PC-3 (cell line): ENCODE data around the gene SLC35A2. TPM values are rescaled to one million over a fixed set of nuclear protein-coding genes. Genes with fewer than 3 reads are reported as not detected.

Source experiments
- ATAC-seq: fragments of 200-7000 bp; cut with Tn5 transposase; 2 replicates; pipeline ENCODE4 v1.9.1; 2020; ENCODE audit warnings: mild to moderate bottlenecking, moderate library complexity
- BruUV-seq: library from RNA; stranded (reverse); fragments of 400-500 nt; replicated peaks from 2 replicates; lab custom pipeline; 2021; lab: Mats Ljungman, UMichigan
- CTCF ChIA-PET: fragments of 300-600 bp; sonication (Branson Sonifier 250); formaldehyde crosslinking; loops from one replicate; lab custom pipeline; 2022; ENCODE audit warnings: antibody characterized with exemption; lab: Charles Lee
- POLR2A ChIA-PET: fragments of 300-600 bp; sonication (Branson Sonifier 250); formaldehyde crosslinking; loops from one replicate; lab custom pipeline; 2022; ENCODE audit warnings: antibody characterized with exemption; ENCODE audit not compliant: unreplicated experiment; lab: Charles Lee
- DNase-seq: peaks from one replicate; pipeline ENCODE4 v3.0.0-alpha.2; 2015
- H2AFZ ChIP-seq: fragments of 300-600 bp; sonication (generic); 2 replicates; pipeline ENCODE4 v1.6.0; 2016; ENCODE audit warnings: antibody characterized with exemption, low read length
- H3F3A ChIP-seq: fragments of 300-600 bp; sonication (generic); one replicate; pipeline ENCODE4 v1.6.0; 2017; ENCODE audit warnings: antibody characterized with exemption, low read length, control low read depth, mild to moderate bottlenecking; ENCODE audit not compliant: unreplicated experiment
- H3K27ac ChIP-seq: fragments of 300-600 bp; sonication (generic); 2 replicates; pipeline ENCODE4 v1.5.1; 2016; ENCODE audit warnings: mild to moderate bottlenecking, low read length
- H3K27me3 ChIP-seq: fragments of 300-600 bp; sonication (generic); 2 replicates; pipeline ENCODE4 v1.6.1; 2016; ENCODE audit warnings: low read length, mixed read lengths
- H3K36me3 ChIP-seq: fragments of 300-600 bp; sonication (generic); 2 replicates; pipeline ENCODE4 v1.6.1; 2016; ENCODE audit warnings: low read depth, mixed run types, low read length, mixed read lengths
- H3K4me1 ChIP-seq: fragments of 300-600 bp; sonication (generic); 2 replicates; pipeline ENCODE4 v1.5.1; 2016; ENCODE audit warnings: low read length; ENCODE audit not compliant: insufficient read depth
- H3K4me2 ChIP-seq: fragments of 300-600 bp; sonication (generic); 2 replicates; pipeline ENCODE4 v1.6.0; 2016; ENCODE audit warnings: low read length
- H3K4me3 ChIP-seq: fragments of 300-600 bp; sonication (generic); 2 replicates; pipeline ENCODE4 v1.5.1; 2016; ENCODE audit warnings: mild to moderate bottlenecking, low read length, mixed read lengths
- H3K79me2 ChIP-seq: fragments of 300-600 bp; sonication (generic); 2 replicates; pipeline ENCODE4 v1.6.1; 2017; ENCODE audit warnings: low read length, mixed read lengths
- H3K9ac ChIP-seq: fragments of 300-600 bp; sonication (generic); 2 replicates; pipeline ENCODE4 v1.6.0; 2016; ENCODE audit warnings: mild to moderate bottlenecking, low read length
- H3K9me2 ChIP-seq: fragments of 300-600 bp; sonication (generic); replicated peaks from 2 replicates; pipeline ENCODE4 v1.6.1; 2016; ENCODE audit warnings: mixed run types, low read length, mixed read lengths
- H3K9me3 ChIP-seq: fragments of 300-600 bp; sonication (generic); 2 replicates; pipeline ENCODE4 v1.6.1; 2016; ENCODE audit warnings: low read length, mixed read lengths
- H4K20me1 ChIP-seq: fragments of 300-600 bp; sonication (generic); 2 replicates; pipeline ENCODE4 v1.6.1; 2016; ENCODE audit warnings: low read length, mixed read lengths
- CTCF ChIP-seq: fragments of 300-600 bp; sonication (generic); conservative IDR thresholded peaks from 2 replicates; pipeline ENCODE4 v1.5.1; 2017; ENCODE audit warnings: antibody characterized with exemption, low read depth, mild to moderate bottlenecking, low read length
- EZH2 ChIP-seq: fragments of 300-600 bp; sonication (generic); IDR thresholded peaks from one replicate; pipeline ENCODE4 v1.6.1; 2017; ENCODE audit warnings: antibody characterized with exemption, mild to moderate bottlenecking, low read length; ENCODE audit not compliant: unreplicated experiment
- EZH2phosphoT487 ChIP-seq: fragments of 300-600 bp; sonication (generic); IDR thresholded peaks from 2 replicates; pipeline ENCODE4 v1.6.1; 2018; ENCODE audit warnings: mild to moderate bottlenecking, antibody characterized with exemption, low read length, borderline replicate concordance
- intact Hi-C: fragments of 100-400 bp; cut with micrococcal nuclease; formaldehyde crosslinking; loops from 2 replicates; pipeline ENCODE4 v1.9.0; 2023
- total RNA-seq: library from RNA; depleted of rRNA; stranded (reverse); fragments of >200 nt; gene quantifications from 2 replicates; pipeline ENCODE4 v1.2.3, GENCODE V29; 2014

SLC35A2 gene
- total RNA-seq, 1 experiment from 2014 or later, result 46.8 TPM

GRCh38 chrX:48897157-48897624 lies 14.3 kb downstream of the SLC35A2 start:
- no peaks in the 10 kb centered on the region for H3K9me2 ChIP-seq
- CTCF ChIA-PET, result no interaction called here
- POLR2A ChIA-PET, result interaction anchor here (0.7 to 1.4 kb wide), 3 partner anchors 15 to 323 kb away, joined by 3 to 9 read pairs (median 8); partner anchors contain the start of genes HDAC6, RBM3 and SLC35A2
- H3K4me3 ChIP-seq, result peak overlapping the region; percentile 92
- peaks cover 6% of the 10 kb centered on the region for H3K36me3 ChIP-seq
- peak overlapping the region; percentile 98 for H3K9ac ChIP-seq
- H3K9me3 ChIP-seq, result no peaks in the 10 kb centered on the region
- peak; percentile 48 for ATAC-seq
- H3K27me3 ChIP-seq, result no peaks in the 10 kb centered on the region
- intact Hi-C loops, result loop anchor here (2.0 to 5.0 kb wide), 2 partner anchors 14 to 145 kb away; partner anchors contain the start of genes SLC35A2 and TFE3
- TF ChIP-seq CTCF (no peak), EZH2 (no peak), EZH2phosphoT487 (no peak)
- TSS peak; percentile 48 for BruUV-seq
- peak overlapping the region; percentile 91 for H3K27ac ChIP-seq
- peak overlapping the region; percentile 91 for H2AFZ ChIP-seq
- peaks cover 17% of the 10 kb centered on the region for H3K4me1 ChIP-seq
- peak overlapping the region; percentile 93 for H3K4me2 ChIP-seq
- H3K79me2 ChIP-seq, result peaks cover 60% of the 10 kb centered on the region
- no peaks in the 10 kb centered on the region for H3F3A ChIP-seq
- DNase-seq, result peak; percentile 78
- H4K20me1 ChIP-seq, result no peaks in the 10 kb centered on the region

- Histone ChIP-seq H2AFZ (peak overlapping the region; percentile 91), H3K9me2 (no peaks in the 10 kb centered on the region), H3K27ac (peak overlapping the region; percentile 91), H3F3A (no peaks in the 10 kb centered on the region), H3K4me3 (peak overlapping the region; percentile 92), H3K27me3 (no peaks in the 10 kb centered on the region), H3K9ac (peak overlapping the region; percentile 98), H3K9me3 (no peaks in the 10 kb centered on the region), H3K36me3 (peaks cover under 1% of the 10 kb centered on the region; the same call in 1 of the 2 replicates), H3K4me1 (peaks cover 21% of the 10 kb centered on the region), H4K20me1 (no peaks in the 10 kb centered on the region), H3K79me2 (peaks cover 60% of the 10 kb centered on the region), H3K4me2 (peak overlapping the region; percentile 93)
- no peak for ATAC-seq
- TF ChIP-seq EZH2, result no peak
- TF ChIP-seq EZH2phosphoT487, result no peak
- TF ChIP-seq CTCF, result no peak
- POLR2A ChIA-PET, result no interaction called here
- no TSS peak for BruUV-seq
- intact Hi-C loops, result loop anchor here (2.0 to 5.0 kb wide), 2 partner anchors 14 to 146 kb away; partner anchors contain the start of genes SLC35A2 and TFE3
- DNase-seq, result no peak
- CTCF ChIA-PET, result no interaction called here
Measured at GRCh38 chrX:48896611-48897011, 14.8 kb downstream of the SLC35A2 start.

GRCh38 chrX:48894891-48895290 lies 16.6 kb downstream of the SLC35A2 start:
- TF ChIP-seq EZH2 (no peak), EZH2phosphoT487 (no peak), CTCF (no peak)
- H3K4me2 ChIP-seq, result no peak overlapping the region
- no peaks in the 10 kb centered on the region for H3K9me2 ChIP-seq
- POLR2A ChIA-PET, result no interaction called here
- no peaks in the 10 kb centered on the region for H3F3A ChIP-seq
- no peak overlapping the region for H2AFZ ChIP-seq
- peaks cover 26% of the 10 kb centered on the region for H3K4me1 ChIP-seq
- H4K20me1 ChIP-seq, result no peaks in the 10 kb centered on the region
- peaks cover 47% of the 10 kb centered on the region for H3K79me2 ChIP-seq
- CTCF ChIA-PET, result no interaction called here
- no TSS peak for BruUV-seq
- no peaks in the 10 kb centered on the region for H3K27me3 ChIP-seq
- no peak overlapping the region for H3K27ac ChIP-seq
- intact Hi-C loops, result loop anchor here (5.0 kb wide), 1 partner anchor 147 kb away; the partner anchor contains the start of gene TFE3
- DNase-seq (no peak), ATAC-seq (no peak)
- no peak overlapping the region for H3K9ac ChIP-seq
- no peak overlapping the region for H3K4me3 ChIP-seq
- H3K9me3 ChIP-seq, result no peaks in the 10 kb centered on the region
- no peaks in the 10 kb centered on the region; the same call in 1 of the 2 replicates for H3K36me3 ChIP-seq
